OCI-LY1 (cell line): ENCODE results near the gene FARS2.

Experiments
- EZH2 ChIP-seq: fragments of 200-600 bp; sonication (generic), shearing (Covaris generic); IDR thresholded peaks from 2 replicates; pipeline ENCODE4 v1.8.0; 2017; ENCODE audit warnings: borderline replicate concordance, mixed run types, mild to moderate bottlenecking, antibody characterized with exemption, low read length, moderate library complexity, mixed read lengths
- TF ChIP-seq, protein P1 (sequence below): fragments of 200-600 bp; sonication (generic), shearing (Covaris generic); IDR thresholded peaks from 2 replicates; pipeline ENCODE4 v1.5.1; 2017; ENCODE audit warnings: mild to moderate bottlenecking, antibody characterized with exemption, low read length, moderate library complexity, mixed read lengths

DNA sequence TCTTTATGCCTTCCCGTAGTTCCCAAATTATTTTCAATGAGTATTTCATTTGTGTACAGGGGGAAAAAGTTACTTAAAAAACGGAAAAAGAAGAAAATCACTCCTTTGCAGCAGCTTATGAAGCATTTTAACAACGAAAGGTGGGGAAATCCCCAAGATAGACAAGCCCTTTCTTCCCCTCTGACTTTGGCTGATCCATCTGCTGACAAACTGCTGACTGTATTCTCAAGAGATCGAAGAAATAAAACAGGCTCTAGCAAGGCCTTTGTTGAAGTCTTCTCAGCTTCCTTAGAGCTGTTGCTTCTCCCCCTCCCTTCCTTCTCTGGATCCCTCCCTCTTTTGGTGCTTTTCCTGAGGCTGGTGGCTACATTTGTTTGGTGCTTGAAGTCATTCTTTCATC is 420.2 kb downstream of the FARS2 start:
- TF ChIP-seq, protein P1, sequence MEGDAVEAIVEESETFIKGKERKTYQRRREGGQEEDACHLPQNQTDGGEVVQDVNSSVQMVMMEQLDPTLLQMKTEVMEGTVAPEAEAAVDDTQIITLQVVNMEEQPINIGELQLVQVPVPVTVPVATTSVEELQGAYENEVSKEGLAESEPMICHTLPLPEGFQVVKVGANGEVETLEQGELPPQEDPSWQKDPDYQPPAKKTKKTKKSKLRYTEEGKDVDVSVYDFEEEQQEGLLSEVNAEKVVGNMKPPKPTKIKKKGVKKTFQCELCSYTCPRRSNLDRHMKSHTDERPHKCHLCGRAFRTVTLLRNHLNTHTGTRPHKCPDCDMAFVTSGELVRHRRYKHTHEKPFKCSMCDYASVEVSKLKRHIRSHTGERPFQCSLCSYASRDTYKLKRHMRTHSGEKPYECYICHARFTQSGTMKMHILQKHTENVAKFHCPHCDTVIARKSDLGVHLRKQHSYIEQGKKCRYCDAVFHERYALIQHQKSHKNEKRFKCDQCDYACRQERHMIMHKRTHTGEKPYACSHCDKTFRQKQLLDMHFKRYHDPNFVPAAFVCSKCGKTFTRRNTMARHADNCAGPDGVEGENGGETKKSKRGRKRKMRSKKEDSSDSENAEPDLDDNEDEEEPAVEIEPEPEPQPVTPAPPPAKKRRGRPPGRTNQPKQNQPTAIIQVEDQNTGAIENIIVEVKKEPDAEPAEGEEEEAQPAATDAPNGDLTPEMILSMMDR: no peak
- TF ChIP-seq EZH2: no peak
